Measurements from ENCODE around the gene NEB. TPM values are rescaled to one million over a fixed set of nuclear protein-coding genes. Genes with fewer than 3 reads are reported as not detected.
"Not testable (repeated sequence)": the region's sequence is repeated elsewhere in the genome, so short reads cannot be mapped to it uniquely, and the experiment has no call there.

Gene NEB
- total RNA-seq, 1 donor from 2014 or later: under 0.01 TPM

DNA sequence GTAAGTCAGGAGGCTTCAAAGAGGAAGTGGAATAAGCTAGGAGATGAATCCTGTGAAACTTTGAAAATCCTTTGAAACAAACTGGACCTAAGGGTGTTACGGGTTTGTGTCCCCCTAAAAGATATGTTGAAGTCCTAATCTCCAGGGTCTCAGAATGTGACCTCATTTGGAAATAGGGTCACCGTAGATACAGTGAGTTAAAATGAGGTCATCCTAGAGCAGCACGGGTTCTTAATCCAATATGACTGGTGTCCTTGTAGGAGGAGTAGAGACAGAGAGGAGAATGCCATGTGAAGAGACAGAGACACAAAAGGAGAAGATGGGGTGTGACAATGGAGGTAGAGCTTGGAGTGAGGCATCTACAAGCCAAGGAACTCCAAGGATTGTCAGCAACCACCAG lies 26.9 kb upstream of the NEB start:
- no peak overlapping the region for H3K4me3 ChIP-seq (ENCODE audit: low read depth, low read length)
- DNase-seq (ENCODE audit: low read depth): no peak
- TF ChIP-seq, protein P1, sequence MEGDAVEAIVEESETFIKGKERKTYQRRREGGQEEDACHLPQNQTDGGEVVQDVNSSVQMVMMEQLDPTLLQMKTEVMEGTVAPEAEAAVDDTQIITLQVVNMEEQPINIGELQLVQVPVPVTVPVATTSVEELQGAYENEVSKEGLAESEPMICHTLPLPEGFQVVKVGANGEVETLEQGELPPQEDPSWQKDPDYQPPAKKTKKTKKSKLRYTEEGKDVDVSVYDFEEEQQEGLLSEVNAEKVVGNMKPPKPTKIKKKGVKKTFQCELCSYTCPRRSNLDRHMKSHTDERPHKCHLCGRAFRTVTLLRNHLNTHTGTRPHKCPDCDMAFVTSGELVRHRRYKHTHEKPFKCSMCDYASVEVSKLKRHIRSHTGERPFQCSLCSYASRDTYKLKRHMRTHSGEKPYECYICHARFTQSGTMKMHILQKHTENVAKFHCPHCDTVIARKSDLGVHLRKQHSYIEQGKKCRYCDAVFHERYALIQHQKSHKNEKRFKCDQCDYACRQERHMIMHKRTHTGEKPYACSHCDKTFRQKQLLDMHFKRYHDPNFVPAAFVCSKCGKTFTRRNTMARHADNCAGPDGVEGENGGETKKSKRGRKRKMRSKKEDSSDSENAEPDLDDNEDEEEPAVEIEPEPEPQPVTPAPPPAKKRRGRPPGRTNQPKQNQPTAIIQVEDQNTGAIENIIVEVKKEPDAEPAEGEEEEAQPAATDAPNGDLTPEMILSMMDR (conservative IDR thresholded peaks at IDR 0.05; ENCODE audit: low read depth, low read length): no peak

DNA sequence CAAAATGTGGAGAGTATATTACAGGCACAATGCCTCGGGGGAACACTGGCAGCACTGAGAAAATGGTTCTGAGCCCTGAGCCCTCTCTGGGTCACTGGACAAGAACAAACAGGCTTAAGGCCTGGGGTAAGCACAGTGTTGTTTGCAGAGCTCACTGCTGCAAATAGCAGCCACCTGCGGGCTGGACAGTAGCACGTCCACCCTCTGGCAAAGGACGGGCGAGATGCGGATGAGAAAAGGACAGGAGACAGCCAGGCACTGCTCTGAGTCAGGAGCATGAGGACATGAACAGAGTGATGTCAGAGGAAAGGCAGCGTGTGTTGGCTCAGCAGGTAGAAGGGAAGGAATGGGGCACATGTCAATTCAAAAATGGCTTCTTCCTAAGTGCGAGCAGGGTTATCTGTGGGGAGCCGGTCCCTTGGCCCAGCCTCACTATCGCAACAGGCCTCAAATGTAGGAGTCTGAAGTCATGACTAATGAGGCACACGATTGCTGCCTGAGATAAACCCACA lies 25.9 kb upstream of the NEB start:
- TF ChIP-seq, protein P1 (conservative IDR thresholded peaks at IDR 0.05; ENCODE audit: low read depth, low read length): no peak
- DNase-seq (ENCODE audit: low read depth): peak; percentile 27
- H3K4me3 ChIP-seq (ENCODE audit: low read depth, low read length): no peak overlapping the region

DNA sequence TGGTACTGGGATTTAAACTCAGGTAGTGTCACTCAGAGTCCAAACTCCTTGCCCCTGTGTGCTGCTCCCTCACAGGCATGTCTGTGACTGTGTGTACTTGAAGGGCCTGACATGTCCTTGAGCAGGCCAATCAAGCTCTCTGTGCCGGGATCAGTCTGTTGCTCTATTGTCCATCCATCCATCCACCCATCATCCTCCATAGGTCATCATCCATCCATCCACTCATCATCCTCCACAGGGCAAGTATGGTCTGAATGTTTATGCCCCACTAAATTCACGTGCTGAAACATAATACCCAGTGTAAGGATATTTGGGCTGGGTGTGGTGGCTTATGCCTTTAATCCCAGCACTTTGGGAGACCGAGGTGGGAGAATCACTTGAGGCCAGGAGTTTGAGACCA lies 24.5 kb upstream of the NEB start:
- no peak overlapping the region for H3K4me3 ChIP-seq (ENCODE audit: low read depth, low read length)
- DNase-seq (ENCODE audit: low read depth): no peak
- TF ChIP-seq, protein P1 (conservative IDR thresholded peaks at IDR 0.05; ENCODE audit: low read depth, low read length): no peak

DNA sequence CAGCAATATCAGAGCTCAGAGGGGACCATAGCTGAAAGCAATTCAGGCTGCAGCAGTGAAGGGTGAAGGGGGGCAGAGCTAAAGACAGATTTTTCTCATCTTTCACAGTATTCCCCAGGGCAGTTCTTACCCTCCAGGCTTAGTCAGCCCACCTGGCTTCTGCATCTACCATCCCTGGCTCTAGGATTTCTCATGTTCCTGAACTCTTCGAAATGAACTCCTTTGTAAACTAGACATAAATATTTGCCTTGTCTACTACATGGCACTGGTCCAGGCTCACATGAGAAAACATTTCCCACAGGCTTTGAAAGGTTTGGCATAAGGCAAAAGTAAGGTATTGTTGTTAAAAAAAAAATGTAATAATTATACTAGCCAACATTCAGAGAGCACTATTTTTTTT lies 23.6 kb upstream of the NEB start:
- no peak for DNase-seq (ENCODE audit: low read depth)
- TF ChIP-seq, protein P1 (conservative IDR thresholded peaks at IDR 0.05; ENCODE audit: low read depth, low read length): no peak
- no peak overlapping the region for H3K4me3 ChIP-seq (ENCODE audit: low read depth, low read length)

DNA sequence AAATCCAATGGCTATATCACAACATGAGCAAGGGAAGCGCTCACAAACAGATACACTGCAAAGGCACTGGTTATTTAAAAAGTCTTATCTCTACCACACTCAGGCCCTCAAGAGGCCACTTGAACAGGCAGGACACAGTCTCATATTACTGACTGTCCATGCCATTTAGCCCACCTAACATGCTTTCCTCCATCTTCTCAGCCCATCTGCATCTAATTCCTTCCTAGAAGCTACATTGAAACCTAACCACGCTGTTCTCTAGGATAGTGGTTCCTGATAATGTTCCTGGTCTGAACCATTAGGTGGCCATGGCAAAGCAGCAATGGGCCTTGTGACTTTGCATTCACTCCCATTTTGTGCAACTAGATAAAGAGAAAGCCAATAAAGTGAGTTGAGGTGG lies 22.5 kb upstream of the NEB start:
- DNase-seq (ENCODE audit: low read depth): no peak
- TF ChIP-seq, protein P1 (conservative IDR thresholded peaks at IDR 0.05; ENCODE audit: low read depth, low read length): no peak

DNA sequence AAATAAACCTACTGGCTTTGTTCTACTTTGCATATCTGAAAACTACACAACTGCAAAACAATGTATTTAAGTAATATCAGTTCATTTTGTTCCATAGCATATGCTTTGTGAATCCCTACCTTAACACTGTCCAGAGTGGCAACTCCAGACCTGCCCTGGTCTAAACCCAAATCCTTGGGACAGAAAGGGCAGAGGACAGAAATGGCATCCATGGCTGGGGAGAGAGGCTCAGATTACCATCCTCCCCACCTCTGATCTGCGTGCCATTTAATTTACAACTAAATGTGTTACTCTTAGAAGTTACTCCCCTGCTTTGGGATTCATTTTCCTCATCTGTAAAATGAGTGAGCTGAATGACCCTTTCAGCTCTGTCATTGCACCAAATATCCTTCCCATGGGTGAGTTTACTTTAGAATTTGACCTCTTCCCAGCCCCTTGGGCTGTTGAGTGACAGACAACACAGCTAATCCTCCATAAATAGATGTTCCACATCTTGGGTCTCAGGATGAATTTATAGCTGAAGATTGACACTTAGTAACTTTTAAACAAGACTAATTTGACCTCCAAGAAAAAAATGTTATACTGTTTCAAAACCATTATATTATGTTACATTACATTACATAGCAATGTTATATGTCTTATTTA lies 20.1 kb upstream of the NEB start:
- TF ChIP-seq, protein P1 (conservative IDR thresholded peaks at IDR 0.05; ENCODE audit: low read depth, low read length): no peak
- H3K4me3 ChIP-seq (ENCODE audit: low read depth, low read length): no peak overlapping the region
- no peak for DNase-seq (ENCODE audit: low read depth)

More for the DNA sequence above, 22.5 kb upstream of the NEB start:
- no peak overlapping the region for H3K4me3 ChIP-seq (ENCODE audit: low read depth, low read length)

DNA sequence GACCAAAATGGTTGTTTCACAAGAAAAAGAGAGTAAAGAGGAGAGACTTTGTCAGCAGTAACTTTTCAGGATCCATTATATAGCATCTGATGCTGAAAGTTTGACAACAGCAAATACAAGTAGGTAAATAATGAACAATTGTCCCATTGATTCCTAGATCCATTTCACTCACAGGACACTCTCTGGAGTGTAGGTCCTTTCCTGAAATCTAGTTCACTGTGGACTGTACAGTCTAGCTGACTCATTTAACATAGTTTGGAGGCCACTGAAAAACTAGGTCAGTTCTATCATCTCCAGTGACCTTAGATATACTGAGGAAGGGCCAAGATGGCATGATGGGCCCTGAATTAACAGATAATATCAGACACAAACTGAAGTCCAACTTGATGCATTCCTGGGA lies 19.3 kb upstream of the NEB start:
- no peak overlapping the region for H3K4me3 ChIP-seq (ENCODE audit: low read depth, low read length)
- DNase-seq (ENCODE audit: low read depth): no peak
- TF ChIP-seq, protein P1 (conservative IDR thresholded peaks at IDR 0.05; ENCODE audit: low read depth, low read length): no peak

DNA sequence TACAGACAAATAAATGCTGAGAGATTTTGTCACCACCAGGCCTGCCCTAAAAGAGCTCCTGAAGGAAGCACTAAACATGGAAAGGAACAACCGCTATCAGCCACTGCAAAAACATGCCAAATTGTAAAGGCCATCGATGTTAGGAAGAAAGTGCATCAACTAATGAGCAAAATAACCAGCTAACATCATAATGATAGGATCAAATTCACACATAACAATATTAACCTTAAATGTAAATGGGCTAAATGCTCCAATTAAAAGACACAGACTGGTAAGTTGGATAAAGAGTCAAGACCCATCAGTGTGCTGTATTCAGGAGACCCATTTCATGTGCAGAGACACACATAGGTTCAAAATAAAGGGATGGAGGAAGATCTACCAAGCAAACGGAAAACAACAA lies 11.0 kb upstream of the NEB start:
- DNase-seq (ENCODE audit: low read depth); H3K4me3 ChIP-seq (ENCODE audit: low read depth, low read length): not testable (repeated sequence)
